ENCODE measurements around the gene GLTP. TPM values are rescaled to one million over a fixed set of nuclear protein-coding genes. Genes with fewer than 3 reads are reported as not detected.
A peak's percentile ranks its signal among the peaks of the same experiment; 100 is the strongest.

Gene GLTP
- total and polyA plus RNA-seq, 12 donors, result 18.0 to 28.0 (median 21.9) TPM

GRCh38 chr12:109844983-109845823 lies 35.1 kb downstream of the GLTP start:
- Histone ChIP-seq H3K4me3 (peak overlapping the region in 6 of 10 donors; percentile 17 to 33 (median 27)), H3K4me1 (peaks cover 0 to 30% (median 0%) of the 10 kb centered on the region in 9 donors), H3K27ac (peak overlapping the region in 1 of 10 donors; percentile 60), H3K27me3 (no peaks in the 10 kb centered on the region), H3K36me3 (peaks cover 0 to under 1% (median 0%) of the 10 kb centered on the region in 9 donors), H3K9me3 (no peaks in the 10 kb centered on the region)
- intact Hi-C loops (cut with DNase I), result loop anchor here in 8 of 10 donors (1.0 to 5.0 kb wide), 3 partner anchors 38 to 40 kb away; no protein-coding TSS in a partner anchor
- 10 to 12% methylated on average over 30 of the region's 30 CpGs for WGBS, 2 donors
- TF ChIP-seq CTCF (IDR thresholded peaks at IDR 0.05), result peak; percentile 90 to 100 (median 98)
- peak; percentile 83 to 90 for DNase-seq
- peak; percentile 87 to 98 (median 95) for ATAC-seq

GRCh38 chr12:109844091-109844490 lies 36.2 kb downstream of the GLTP start:
- H3K9me3 ChIP-seq, result no peaks in the 10 kb centered on the region
- no peak overlapping the region for H3K4me3 ChIP-seq
- no peak for TF ChIP-seq CTCF (IDR thresholded peaks at IDR 0.05)
- H3K4me1 ChIP-seq, result peaks cover 0 to 30% (median 0%) of the 10 kb centered on the region in 9 donors
- DNase-seq (no peak), ATAC-seq (no peak)
- WGBS, 2 donors, result 88 to 91% methylated on average over 5 of the region's 5 CpGs
- no peaks in the 10 kb centered on the region for H3K27me3 ChIP-seq
- H3K36me3 ChIP-seq, result no peaks in the 10 kb centered on the region
- intact Hi-C loops (cut with DNase I), result loop anchor here in 7 of 10 donors (2.0 to 5.0 kb wide), 2 partner anchors 37 to 39 kb away; no protein-coding TSS in a partner anchor
- no peak overlapping the region for H3K27ac ChIP-seq

GRCh38 chr12:109842021-109842420 lies 38.3 kb downstream of the GLTP start:
- no peak for ATAC-seq
- DNase-seq, result no peak
- no peak overlapping the region for H3K4me3 ChIP-seq
- H3K4me1 ChIP-seq, result peaks cover 0 to 26% (median 0%) of the 10 kb centered on the region in 9 donors
- H3K27me3 ChIP-seq, result no peaks in the 10 kb centered on the region
- intact Hi-C loops (cut with DNase I), result loop anchor here in 1 of 10 donors (5.0 kb wide), 1 partner anchor 35 kb away; no protein-coding TSS in a partner anchor
- no peaks in the 10 kb centered on the region for H3K36me3 ChIP-seq
- H3K9me3 ChIP-seq, result no peaks in the 10 kb centered on the region
- H3K27ac ChIP-seq, result no peak overlapping the region
- no peak for TF ChIP-seq CTCF (IDR thresholded peaks at IDR 0.05)
- WGBS, 2 donors, result 81 to 85% methylated on average over 5 of the region's 5 CpGs

GRCh38 chr12:109841356-109841755 lies 39.0 kb downstream of the GLTP start:
- DNase-seq, result no peak
- Histone ChIP-seq H3K27ac (no peak overlapping the region), H3K4me1 (peaks cover 0 to 19% (median 0%) of the 10 kb centered on the region in 9 donors), H3K27me3 (no peaks in the 10 kb centered on the region), H3K36me3 (no peaks in the 10 kb centered on the region), H3K9me3 (no peaks in the 10 kb centered on the region), H3K4me3 (no peak overlapping the region)
- 80 to 81% methylated on average over 9 of the region's 9 CpGs for WGBS, 2 donors
- TF ChIP-seq CTCF (IDR thresholded peaks at IDR 0.05), result no peak
- ATAC-seq, result no peak
- intact Hi-C loops (cut with DNase I), result loop anchor here in 1 of 10 donors (5.0 kb wide), 1 partner anchor 34 kb away; no protein-coding TSS in a partner anchor

Data from heart right ventricle (tissue), 16 donors.